Esophagus muscularis mucosa (tissue), 4 donors: Measurements from ENCODE around the gene TBC1D3K. TPM values are rescaled to one million over a fixed set of nuclear protein-coding genes. Genes with fewer than 3 reads are reported as not detected.
"Not testable (repeated sequence)": the region's sequence is repeated elsewhere in the genome, so short reads cannot be mapped to it uniquely, and the experiment has no call there.

ENCODE experiments used
- DNase-seq: peaks from one replicate; pipeline ENCODE4 v3.0.0-alpha.2; 2017; ENCODE audit errors: extremely low spot score
- H3K27ac ChIP-seq, 4 donors: fragments of 200-600 bp; sonication (generic); replicated peaks in 1 of 4; 1 replicate in 3 of 4; 2 replicates in 1 of 4; pipeline ENCODE4 v1.5.1; 2016 to 2019; ENCODE audit warnings: mild to moderate bottlenecking in 1 of 4
- H3K27me3 ChIP-seq, 4 donors: fragments of 200-600 bp; sonication (generic); one replicate each; pipeline versions ENCODE4 v1.5.1 to v1.6.0; 2016 to 2019
- H3K36me3 ChIP-seq, 4 donors: fragments of 200-600 bp; sonication (generic); one replicate each; pipeline ENCODE4 v1.5.1; 2016 to 2019
- H3K4me1 ChIP-seq, 4 donors: fragments of 200-600 bp; sonication (generic); one replicate each; pipeline ENCODE4 v1.5.1; 2016 to 2019
- H3K4me3 ChIP-seq, 4 donors: fragments of 200-600 bp; sonication (generic); 1 replicate in 2 of 4; 2 replicates in 2 of 4; pipeline ENCODE4 v1.5.1; 2016 to 2019; ENCODE audit warnings: mild to moderate bottlenecking in 4 of 4, moderate library complexity in 1 of 4
- H3K9me3 ChIP-seq, 4 donors: fragments of 200-600 bp; sonication (generic); 1 replicate in 3 of 4; 2 replicates in 1 of 4; pipeline ENCODE4 v1.5.1; 2016 to 2019
- CTCF ChIP-seq, 3 experiments: fragments of 200-600 bp in 2 of 3; fragments of 450-650 bp in 1 of 3; sonication (generic) in 2 of 3; IDR thresholded peaks; one replicate each; pipeline ENCODE4 v1.5.1; 2017 to 2019; ENCODE audit warnings: antibody characterized with exemption in 3 of 3, mild to moderate bottlenecking in 2 of 3, moderate library complexity in 1 of 3
- EP300 ChIP-seq: sonication (generic); formaldehyde crosslinking; IDR thresholded peaks from one replicate; pipeline ENCODE4 v1.6.1; 2017; ENCODE audit warnings: antibody characterized with exemption
- POLR2A ChIP-seq: fragments of 450-650 bp; IDR thresholded peaks from one replicate; pipeline ENCODE4 v1.6.1; 2017; ENCODE audit warnings: antibody characterized with exemption, moderate library complexity, mild to moderate bottlenecking, low read depth
- POLR2AphosphoS5 ChIP-seq, 2 donors: sonication (generic); formaldehyde crosslinking; IDR thresholded peaks; one replicate each; pipeline ENCODE4 v1.6.1; 2017; ENCODE audit warnings: antibody characterized with exemption in 2 of 2
- WGBS: methylation state at CpG from one replicate; pipeline ENCODE4 v1.1.5; 2018; 5-methylcytosine and 5-hydroxymethylcytosine counted together
- intact Hi-C: fragments of 100-400 bp; cut with DNase I; formaldehyde crosslinking; loops from one replicate; pipeline ENCODE4 v1.15.1; 2023
- small RNA-seq, 3 donors: library from RNA; depleted of rRNA; stranded (forward); fragments of <200 nt; gene quantifications; one replicate each; pipeline ENCODE3, GENCODE V24; 2016
- total RNA-seq, 4 donors: library from RNA; depleted of rRNA; stranded (reverse); fragments of >200 nt; gene quantifications; one replicate each; pipeline versions ENCODE4 v1.1.0 to v1.2.1, GENCODE V29; 2016

TBC1D3K gene
- total RNA-seq: not detected

GRCh38 chr17:37924115-37924514, at the start of gene TBC1D3K:
Gene TBC1D3K, plus strand, starts transcription at chr17:37924415. Its CDS starts 1,585 bp downstream, at chr17:37926000.
- H3K36me3 ChIP-seq, DNase-seq, H3K4me3 ChIP-seq, H3K9me3 ChIP-seq, H3K27ac ChIP-seq, H3K4me1 ChIP-seq, intact Hi-C loops, H3K27me3 ChIP-seq: not testable (repeated sequence)
- WGBS: no CpG with 5 or more reads among the region's 10 CpGs

GRCh38 chr17:37884516-37884915, 39.7 kb upstream of the TBC1D3K start:
- no peak for DNase-seq
- Histone ChIP-seq H3K36me3 (no peaks in the 10 kb centered on the region), H3K4me1 (no peaks in the 10 kb centered on the region), H3K27ac (no peak overlapping the region), H3K9me3 (no peaks in the 10 kb centered on the region), H3K27me3 (no peaks in the 10 kb centered on the region), H3K4me3 (no peak overlapping the region)
- 71% methylated on average over 2 of the region's 2 CpGs for WGBS
- TF ChIP-seq POLR2A (no peak), EP300 (no peak), POLR2AphosphoS5 (IDR thresholded peaks at IDR 0.05) (no peak), CTCF (IDR thresholded peaks at IDR 0.05) (no peak)
- intact Hi-C loops: no loop called here

GRCh38 chr17:37885136-37885535, 39.1 kb upstream of the TBC1D3K start:
- TF ChIP-seq CTCF (IDR thresholded peaks at IDR 0.05): no peak
- no peak for TF ChIP-seq POLR2A
- TF ChIP-seq EP300: no peak
- TF ChIP-seq POLR2AphosphoS5 (IDR thresholded peaks at IDR 0.05): no peak
- Histone ChIP-seq H3K27ac (no peak overlapping the region), H3K4me1 (no peaks in the 10 kb centered on the region), H3K9me3 (no peaks in the 10 kb centered on the region), H3K4me3 (no peak overlapping the region), H3K36me3 (no peaks in the 10 kb centered on the region), H3K27me3 (no peaks in the 10 kb centered on the region)
- intact Hi-C loops: no loop called here
- 90% methylated on average over 5 of the region's 5 CpGs for WGBS
- no peak for DNase-seq

GRCh38 chr17:37888881-37889280, 35.3 kb upstream of the TBC1D3K start:
- Histone ChIP-seq H3K36me3 (no peaks in the 10 kb centered on the region), H3K27me3 (no peaks in the 10 kb centered on the region), H3K9me3 (no peaks in the 10 kb centered on the region), H3K4me1 (no peaks in the 10 kb centered on the region), H3K27ac (no peak overlapping the region), H3K4me3 (no peak overlapping the region)
- intact Hi-C loops: no loop called here
- DNase-seq: no peak
- TF ChIP-seq EP300 (no peak), POLR2A (no peak), POLR2AphosphoS5 (IDR thresholded peaks at IDR 0.05) (no peak), CTCF (IDR thresholded peaks at IDR 0.05) (no peak)
- WGBS: 84% methylated on average over 2 of the region's 2 CpGs

GRCh38 chr17:37896961-37897360, 27.3 kb upstream of the TBC1D3K start:
- H3K27me3 ChIP-seq, H3K4me3 ChIP-seq, H3K36me3 ChIP-seq, DNase-seq, H3K4me1 ChIP-seq, H3K9me3 ChIP-seq, H3K27ac ChIP-seq, intact Hi-C loops: not testable (repeated sequence)

Small RNAs within 50 kb of the gene (small RNA-seq; reads per million reads assigned to genes)
- 0 reads per million in 3 donors for gene RF00001
- 0 reads per million in 3 donors for gene RNU6-489P

Other genes starting within 250 kb of the TBC1D3K start
- gene HNF1B, start 179.4 kb upstream of the TBC1D3K start, total RNA-seq: not detected
- 10 to 100 TPM in 2 of 4 donors, 1 to 10 TPM in 2; 6.5 to 12.5 (median 9.5) TPM for gene TBC1D3L, start 64.6 kb downstream of the TBC1D3K start, total RNA-seq
- under 1 TPM in 1 of 4 donors, not detected in 3; 0.40 TPM for gene TBC1D3D, start 79.6 kb downstream of the TBC1D3K start, total RNA-seq
- gene TBC1D3C, start 144.2 kb downstream of the TBC1D3K start, total RNA-seq: not detected
- not detected for gene TBC1D3E, start 203.5 kb downstream of the TBC1D3K start, total RNA-seq